Natural killer cell treated with Interleukin-12 subunit alpha and Interleukin-12 subunit beta and Interleukin-15 and Interleukin-18, amount 100 ng/mL, for 72 hours (primary cell): Measurements from ENCODE around the gene EEF1A2. TPM values are rescaled to one million over a fixed set of nuclear protein-coding genes. Genes with fewer than 3 reads are reported as not detected.

ENCODE experiments used
- ATAC-seq, 2 donors: fragments of 150-1000 bp; cut with Tn5 transposase in 1 of 2; sonication (Bioruptor Pico), chemical (Tn5 transposase) in 1 of 2; 2 replicates each; pipeline ENCODE4 v1.10.0; 2021
- DNase-seq: peaks from one replicate; pipeline ENCODE4 v3.0.0; 2022; ENCODE audit warnings: low spot score
- H3K27ac Mint-ChIP-seq, 2 donors: 1 replicate in 1 of 2; 2 replicates in 1 of 2; pipeline ENCODE4 v1.8.0; 2022; ENCODE audit warnings: mixed read lengths in 2 of 2, mild to moderate bottlenecking in 1 of 2, moderate library complexity in 1 of 2
- H3K27me3 Mint-ChIP-seq, 2 donors: 1 replicate in 1 of 2; 2 replicates in 1 of 2; pipeline ENCODE4 v1.8.0; 2022; ENCODE audit warnings: mixed read lengths in 2 of 2
- H3K36me3 Mint-ChIP-seq: one replicate; pipeline ENCODE4 v1.8.0; 2022; ENCODE audit warnings: mixed read lengths
- H3K4me1 Mint-ChIP-seq, 2 donors: 1 replicate in 1 of 2; 2 replicates in 1 of 2; pipeline ENCODE4 v1.8.0; 2022; ENCODE audit warnings: low read depth in 2 of 2, mixed read lengths in 2 of 2, mild to moderate bottlenecking in 1 of 2
- H3K4me3 Mint-ChIP-seq: one replicate; pipeline ENCODE4 v1.8.0; 2022; ENCODE audit warnings: mixed read lengths
- H3K9me3 Mint-ChIP-seq: 2 replicates; pipeline ENCODE4 v1.8.0; 2022; ENCODE audit warnings: mixed read lengths
- total RNA-seq, 2 donors: library from RNA; stranded (reverse); gene quantifications; one replicate each; pipeline ENCODE4 v1.2.3, GENCODE V29; 2022

The EEF1A2 gene
- total RNA-seq, 2 donors from 2014 or later: 3.1 to 6.1 TPM

DNA sequence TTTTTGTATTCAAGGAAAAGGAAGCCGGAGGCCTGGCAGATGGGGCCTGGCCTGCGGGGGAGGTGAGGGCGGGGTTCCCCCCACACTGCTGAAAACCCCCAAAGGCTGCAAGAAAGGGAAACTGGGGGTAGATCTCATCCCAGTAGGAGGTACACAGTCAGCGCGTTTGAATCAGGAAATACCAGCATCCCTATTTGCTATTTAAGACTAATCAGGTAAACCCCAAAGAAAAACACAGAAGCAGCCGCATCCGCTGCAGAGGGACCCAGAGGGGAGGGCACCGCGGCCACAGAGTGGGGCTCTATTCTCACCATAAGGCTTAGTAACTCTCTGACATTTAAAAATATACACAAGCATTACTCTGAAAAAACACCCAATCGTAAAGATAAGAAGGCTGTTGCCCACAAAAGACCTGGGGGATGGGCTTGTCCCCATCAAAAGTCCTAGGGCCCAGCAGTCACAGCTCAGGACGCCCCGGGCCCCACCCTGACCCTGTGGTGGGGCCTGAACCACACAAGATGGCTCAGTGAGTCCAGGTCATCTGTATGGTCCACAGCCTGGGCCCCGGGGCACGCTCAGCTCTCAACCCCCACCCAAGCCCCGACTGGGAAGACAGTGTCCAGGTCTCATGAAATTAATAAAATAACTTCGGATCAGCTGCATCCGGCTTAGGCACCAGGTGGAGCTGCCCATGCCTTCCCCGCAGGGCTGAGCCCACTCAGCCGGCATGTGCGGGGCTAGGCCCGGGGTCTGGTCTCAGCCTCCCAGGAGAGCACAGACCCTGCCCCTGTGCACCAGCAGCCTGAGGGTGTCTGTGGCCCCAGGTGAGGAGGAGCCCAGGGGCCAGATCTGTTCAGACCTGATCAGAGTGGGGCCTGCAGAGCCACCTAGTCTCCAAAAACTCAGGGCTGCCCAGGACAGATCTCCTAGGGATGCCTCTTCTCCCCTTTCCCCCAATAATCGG lies 57.5 kb downstream of the EEF1A2 start:
- H3K27ac Mint-ChIP-seq: no peak overlapping the region

DNA sequence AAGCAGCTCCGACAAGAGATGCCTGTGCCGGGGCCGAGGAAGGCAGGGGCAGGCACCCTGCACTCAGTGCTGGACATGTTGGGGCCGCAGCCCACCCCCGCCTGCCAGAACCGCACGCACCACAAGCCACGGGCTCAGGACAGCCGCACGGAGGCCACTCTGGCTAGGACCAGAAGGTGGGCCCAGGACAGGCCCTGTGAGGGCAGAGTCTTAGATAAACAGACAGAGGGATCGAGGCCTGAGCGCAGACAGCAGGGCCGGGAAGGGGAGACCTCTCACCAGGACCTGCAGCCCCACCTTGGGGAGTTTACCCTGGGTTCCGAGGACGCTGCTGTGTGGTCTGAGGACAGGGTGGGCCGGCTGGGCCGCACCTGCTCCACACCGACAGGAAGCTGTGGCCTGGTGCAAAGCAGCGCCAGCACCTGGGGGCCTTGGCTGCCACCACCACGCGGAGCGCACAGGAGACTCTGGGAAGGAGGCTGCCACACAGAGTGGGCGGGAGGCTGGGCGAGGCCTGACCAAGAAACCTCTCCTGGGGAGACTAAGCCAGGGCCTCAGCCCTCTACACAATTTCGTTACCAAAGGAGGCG lies 58.4 kb downstream of the EEF1A2 start:
- Mint-ChIP-seq H3K36me3 (no peaks in the 10 kb centered on the region), H3K4me3 (no peak overlapping the region), H3K4me1 (peaks cover 18% of the 10 kb centered on the region in 2 donors), H3K27ac (no peak overlapping the region), H3K27me3 (peaks cover 0 to 6% of the 10 kb centered on the region in 2 donors), H3K9me3 (peaks cover 7% of the 10 kb centered on the region)
- DNase-seq: no peak
- ATAC-seq: no peak

More for the DNA sequence above, 57.5 kb downstream of the EEF1A2 start:
- Mint-ChIP-seq H3K27me3 (peaks cover 0 to 6% of the 10 kb centered on the region in 2 donors), H3K9me3 (peaks cover 7% of the 10 kb centered on the region), H3K4me3 (peak overlapping the region; percentile 58), H3K4me1 (peaks cover 18% of the 10 kb centered on the region in 2 donors), H3K36me3 (no peaks in the 10 kb centered on the region)
- DNase-seq: no peak
- ATAC-seq: peak in 1 of 2 donors; percentile 71

DNA sequence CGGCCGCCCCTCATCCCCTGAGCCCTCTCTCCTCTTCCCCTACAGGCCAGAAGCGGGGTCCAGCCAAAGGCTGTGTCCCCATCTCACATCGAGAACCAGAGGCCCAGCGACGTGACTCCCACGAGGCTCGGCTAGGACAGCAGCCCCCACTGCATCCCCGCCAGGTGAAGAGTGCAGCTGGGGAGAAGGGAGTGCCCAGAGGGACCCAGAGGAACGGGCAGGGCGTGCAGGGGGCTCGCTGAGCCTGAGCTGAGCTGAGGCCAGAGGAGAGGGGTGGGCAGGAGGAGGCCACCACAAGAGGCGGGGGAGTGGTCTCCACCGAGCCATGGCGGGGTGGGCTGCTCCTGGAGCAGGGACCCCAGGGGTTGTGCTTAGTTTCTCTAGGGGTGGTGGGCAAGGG lies 59.0 kb downstream of the EEF1A2 start:
- H3K4me1 Mint-ChIP-seq: peaks cover 18 to 21% of the 10 kb centered on the region in 2 donors
- H3K27ac Mint-ChIP-seq: no peak overlapping the region
- no peaks in the 10 kb centered on the region for H3K36me3 Mint-ChIP-seq
- no peak for DNase-seq
- H3K9me3 Mint-ChIP-seq: peaks cover 7% of the 10 kb centered on the region
- ATAC-seq: no peak
- no peak overlapping the region for H3K4me3 Mint-ChIP-seq
- H3K27me3 Mint-ChIP-seq: peaks cover 0 to 6% of the 10 kb centered on the region in 2 donors

DNA sequence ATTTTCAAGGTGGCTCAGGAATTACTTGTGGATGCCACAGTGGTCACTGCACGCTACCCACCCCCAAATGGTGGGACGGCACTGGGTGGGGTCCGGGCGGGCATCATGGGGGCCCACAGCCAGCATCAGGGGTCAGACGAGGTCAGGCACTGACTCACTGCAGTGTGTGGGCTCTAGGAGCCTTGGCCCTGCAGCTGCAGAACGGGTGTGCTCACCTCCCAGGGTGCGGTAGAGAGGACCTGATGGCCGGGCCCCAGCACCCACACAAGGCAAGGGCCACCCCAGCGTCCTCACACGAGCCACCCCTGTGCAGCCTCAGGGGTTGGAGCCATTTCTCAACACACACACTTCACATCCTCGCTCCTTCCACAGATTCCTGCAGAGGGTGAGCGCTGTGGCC lies 60.8 kb downstream of the EEF1A2 start:
- H3K27me3 Mint-ChIP-seq: peaks cover 0 to 8% of the 10 kb centered on the region in 2 donors
- ATAC-seq: no peak

More for the DNA sequence above, 60.8 kb downstream of the EEF1A2 start:
- H3K36me3 Mint-ChIP-seq: no peaks in the 10 kb centered on the region
- peaks cover 20 to 26% of the 10 kb centered on the region in 2 donors for H3K4me1 Mint-ChIP-seq
- H3K27ac Mint-ChIP-seq: no peak overlapping the region
- H3K9me3 Mint-ChIP-seq: peaks cover 5% of the 10 kb centered on the region
- DNase-seq: no peak
- H3K4me3 Mint-ChIP-seq: no peak overlapping the region

Other genes with a start within 250 kb of the EEF1A2 start
- gene NKAIN4, start 244.6 kb downstream of the EEF1A2 start, total RNA-seq: not detected
- gene ARFGAP1, start 226.3 kb downstream of the EEF1A2 start, total RNA-seq: 100 to 1,000 TPM in 1 of 2 donors, 10 to 100 TPM in 1; 87.2 to 144 TPM
- not detected for gene COL20A1, start 205.9 kb downstream of the EEF1A2 start, total RNA-seq
- gene CHRNA4, start 137.7 kb downstream of the EEF1A2 start, total RNA-seq: not detected
- not detected for gene KCNQ2, start 26.4 kb downstream of the EEF1A2 start, total RNA-seq
- gene PPDPF, start 21.7 kb upstream of the EEF1A2 start, total RNA-seq: 10 to 100 TPM; 66.4 to 96.9 TPM
- gene PTK6, start 38.3 kb upstream of the EEF1A2 start, total RNA-seq: under 1 TPM in 1 of 2 donors, not detected in 1; 0.19 TPM
- gene SRMS, start 48.7 kb upstream of the EEF1A2 start, total RNA-seq: not detected
- gene FNDC11, start 55.1 kb upstream of the EEF1A2 start, total RNA-seq: under 1 TPM; 0.31 to 0.39 TPM
- gene HELZ2, start 75.2 kb upstream of the EEF1A2 start, total RNA-seq: 10 to 100 TPM; 19.6 to 27.6 TPM
- gene GMEB2, start 128.0 kb upstream of the EEF1A2 start, total RNA-seq: 10 to 100 TPM; 14.7 to 15.5 TPM
- gene STMN3, start 154.3 kb upstream of the EEF1A2 start, total RNA-seq: 1 to 10 TPM in 1 of 2 donors, under 1 TPM in 1; 0.88 to 3.2 TPM
- gene RTEL1, start 159.2 kb upstream of the EEF1A2 start, total RNA-seq: 10 to 100 TPM; 32.3 to 76.9 TPM
- gene TNFRSF6B, start 197.6 kb upstream of the EEF1A2 start, total RNA-seq: not detected
- gene ARFRP1, start 208.9 kb upstream of the EEF1A2 start, total RNA-seq: 10 to 100 TPM; 52.4 to 87.0 TPM
- gene ZGPAT, start 209.0 kb upstream of the EEF1A2 start, total RNA-seq: 10 to 100 TPM; 40.8 to 53.0 TPM
- 10 to 100 TPM in 1 of 2 donors, 1 to 10 TPM in 1; 9.3 to 15.7 TPM for gene LIME1, start 237.6 kb upstream of the EEF1A2 start, total RNA-seq
- gene SLC2A4RG, start 240.7 kb upstream of the EEF1A2 start, total RNA-seq: 10 to 100 TPM; 21.0 to 31.1 TPM